Body of pancreas (tissue), 4 donors: Measurements from ENCODE around the gene DGCR6L.
"Not testable (repeated sequence)": the region's sequence is repeated elsewhere in the genome, so short reads cannot be mapped to it uniquely, and the experiment has no call there.

Experiments used
- POLR2A ChIP-seq, 3 donors: fragments of 450-650 bp; IDR thresholded peaks; one replicate each; pipeline ENCODE4 v1.6.1; 2016; ENCODE audit warnings: antibody characterized with exemption in 3 of 3, mild to moderate bottlenecking in 2 of 3
- TF ChIP-seq, protein P1 (sequence below), 7 experiments: fragments of 450-650 bp in 4 of 7; fragments of 200-600 bp in 3 of 7; sonication (generic) in 3 of 7; IDR thresholded peaks; one replicate each; pipeline ENCODE4 v1.5.1; 2016 to 2019; ENCODE audit warnings: antibody characterized with exemption in 7 of 7

DNA sequence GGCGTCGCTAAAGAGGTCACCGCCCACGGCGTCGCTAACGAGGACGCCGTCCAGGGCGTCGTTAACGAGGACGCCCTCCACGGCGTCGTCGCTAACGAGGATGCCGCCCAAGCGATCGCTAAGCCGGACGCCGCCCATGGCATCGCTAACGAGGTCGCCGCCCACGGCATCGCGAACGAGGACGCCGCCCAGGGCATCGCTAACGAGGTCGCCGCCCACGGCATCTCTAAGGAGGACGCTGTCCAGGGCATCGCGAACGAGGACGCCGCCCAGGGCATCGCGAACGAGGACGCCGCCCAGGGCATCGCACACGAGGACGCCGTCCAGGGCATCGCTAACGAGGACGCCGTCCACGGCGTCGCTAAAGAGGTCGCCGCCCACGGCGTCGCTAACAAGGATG lies 37.0 kb upstream of the DGCR6L start:
- TF ChIP-seq, protein P1, sequence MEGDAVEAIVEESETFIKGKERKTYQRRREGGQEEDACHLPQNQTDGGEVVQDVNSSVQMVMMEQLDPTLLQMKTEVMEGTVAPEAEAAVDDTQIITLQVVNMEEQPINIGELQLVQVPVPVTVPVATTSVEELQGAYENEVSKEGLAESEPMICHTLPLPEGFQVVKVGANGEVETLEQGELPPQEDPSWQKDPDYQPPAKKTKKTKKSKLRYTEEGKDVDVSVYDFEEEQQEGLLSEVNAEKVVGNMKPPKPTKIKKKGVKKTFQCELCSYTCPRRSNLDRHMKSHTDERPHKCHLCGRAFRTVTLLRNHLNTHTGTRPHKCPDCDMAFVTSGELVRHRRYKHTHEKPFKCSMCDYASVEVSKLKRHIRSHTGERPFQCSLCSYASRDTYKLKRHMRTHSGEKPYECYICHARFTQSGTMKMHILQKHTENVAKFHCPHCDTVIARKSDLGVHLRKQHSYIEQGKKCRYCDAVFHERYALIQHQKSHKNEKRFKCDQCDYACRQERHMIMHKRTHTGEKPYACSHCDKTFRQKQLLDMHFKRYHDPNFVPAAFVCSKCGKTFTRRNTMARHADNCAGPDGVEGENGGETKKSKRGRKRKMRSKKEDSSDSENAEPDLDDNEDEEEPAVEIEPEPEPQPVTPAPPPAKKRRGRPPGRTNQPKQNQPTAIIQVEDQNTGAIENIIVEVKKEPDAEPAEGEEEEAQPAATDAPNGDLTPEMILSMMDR (IDR thresholded peaks at IDR 0.05), result not testable (repeated sequence)
- not testable (repeated sequence) for TF ChIP-seq POLR2A (IDR thresholded peaks at IDR 0.05)
